GM23338 (cell line): ENCODE results near the gene MICAL2. TPM values are rescaled to one million over a fixed set of nuclear protein-coding genes. Genes with fewer than 3 reads are reported as not detected.

Source experiments
- ATAC-seq: fragments of 200-7000 bp; cut with Tn5 transposase; 3 replicates; pipeline ENCODE4 v1.9.1; 2020
- DNase-seq: peaks from one replicate; pipeline ENCODE4 v3.0.0-alpha.2; 2015; ENCODE audit warnings: low spot score
- H2AFZ ChIP-seq: fragments of 200-600 bp; sonication (generic); 2 replicates; pipeline ENCODE4 v1.8.0; 2016; ENCODE audit warnings: antibody characterized with exemption, mild to moderate bottlenecking, moderate library complexity
- H3F3A ChIP-seq: fragments of 200-600 bp; sonication (generic); replicated peaks from 2 replicates; pipeline ENCODE4 v1.8.0; 2017; ENCODE audit warnings: antibody characterized with exemption, mixed run types, low read depth
- H3K27ac ChIP-seq: fragments of 200-600 bp; sonication (generic); 2 replicates; pipeline ENCODE4 v1.6.1; 2016; ENCODE audit warnings: low read depth
- H3K27me3 ChIP-seq: fragments of 200-600 bp; sonication (generic); 2 replicates; pipeline ENCODE4 v1.8.0; 2016; ENCODE audit warnings: mild to moderate bottlenecking, mixed run types, moderate library complexity; ENCODE audit not compliant: insufficient read depth
- H3K36me3 ChIP-seq: fragments of 200-600 bp; sonication (generic); 2 replicates; pipeline ENCODE4 v1.8.0; 2016; ENCODE audit warnings: mild to moderate bottlenecking; ENCODE audit not compliant: insufficient read depth
- H3K4me1 ChIP-seq: fragments of 200-600 bp; sonication (generic); 2 replicates; pipeline ENCODE4 v1.8.0; 2016; ENCODE audit warnings: mild to moderate bottlenecking, moderate library complexity; ENCODE audit not compliant: insufficient read depth
- H3K4me2 ChIP-seq: fragments of 200-600 bp; sonication (generic); 2 replicates; pipeline ENCODE4 v1.7.1; 2017; ENCODE audit warnings: mixed run types
- H3K4me3 ChIP-seq: fragments of 200-600 bp; sonication (generic); 2 replicates; pipeline ENCODE4 v1.6.1; 2016; ENCODE audit warnings: mixed run types
- H3K79me2 ChIP-seq: fragments of 200-600 bp; sonication (generic); replicated peaks from 2 replicates; pipeline ENCODE4 v1.8.0; 2017; ENCODE audit warnings: mild to moderate bottlenecking; ENCODE audit not compliant: insufficient read depth
- H3K9me2 ChIP-seq: fragments of 200-600 bp; sonication (generic); 2 replicates; pipeline ENCODE4 v1.8.0; 2017; ENCODE audit not compliant: insufficient read depth
- H4K20me1 ChIP-seq: fragments of 200-600 bp; sonication (generic); replicated peaks from 2 replicates; pipeline ENCODE4 v1.8.0; 2017; ENCODE audit warnings: mild to moderate bottlenecking; ENCODE audit not compliant: insufficient read depth
- H3K27ac Mint-ChIP-seq: 2 replicates; pipeline ENCODE4 v1.8.0; 2020; ENCODE audit warnings: inconsistent platforms, mild to moderate bottlenecking, moderate library complexity, mixed read lengths
- H3K27me3 Mint-ChIP-seq: 3 replicates; pipeline ENCODE4 v1.8.0; 2022; ENCODE audit warnings: low read depth, mild to moderate bottlenecking, moderate library complexity, mixed read lengths, inconsistent platforms; ENCODE audit not compliant: insufficient read depth, poor library complexity
- H3K36me3 Mint-ChIP-seq: 3 replicates; pipeline ENCODE4 v1.8.0; 2021; ENCODE audit warnings: low read depth, mild to moderate bottlenecking, inconsistent platforms, moderate library complexity, mixed read lengths
- H3K4me1 Mint-ChIP-seq: 3 replicates; pipeline ENCODE4 v1.8.0; 2020; ENCODE audit warnings: mild to moderate bottlenecking, inconsistent platforms, mixed read lengths
- H3K4me3 Mint-ChIP-seq: 3 replicates; pipeline ENCODE4 v1.8.0; 2021; ENCODE audit warnings: moderate library complexity, mild to moderate bottlenecking, inconsistent platforms, mixed read lengths
- H3K9me3 Mint-ChIP-seq: 3 replicates; pipeline ENCODE4 v1.8.0; 2020; ENCODE audit warnings: moderate library complexity, mild to moderate bottlenecking, inconsistent platforms, mixed read lengths
- CREB1 ChIP-seq: fragments of 250-450 bp; sonication (Bioruptor Pico); IDR thresholded peaks from 2 replicates; pipeline ENCODE4 v1.5.0; 2020; ENCODE audit warnings: low read depth, mild to moderate bottlenecking, moderate library complexity
- CTCF ChIP-seq, 2 experiments: fragments of 200-600 bp in 1 of 2; sonication (generic) in 1 of 2; conservative IDR thresholded peaks; 2 replicates each; pipeline versions ENCODE4 v1.5.1 to v1.6.1; 2016 to 2017; ENCODE audit warnings: antibody characterized with exemption in 2 of 2, low read depth in 2 of 2, mild to moderate bottlenecking in 2 of 2, moderate library complexity in 1 of 2
- EZH2 ChIP-seq: fragments of 200-600 bp; sonication (generic); IDR thresholded peaks from one replicate; pipeline ENCODE4 v1.8.0; 2017; ENCODE audit warnings: antibody characterized with exemption, mild to moderate bottlenecking, low read depth; ENCODE audit not compliant: unreplicated experiment
- EZH2phosphoT487 ChIP-seq: fragments of 200-600 bp; sonication (generic); IDR thresholded peaks from one replicate; pipeline ENCODE4 v1.8.1; 2018; ENCODE audit warnings: antibody characterized with exemption; ENCODE audit not compliant: unreplicated experiment
- JUNB ChIP-seq: IDR thresholded peaks from one replicate; pipeline ENCODE4 v1.6.1; 2016; ENCODE audit warnings: antibody characterized with exemption; ENCODE audit not compliant: unreplicated experiment
- NANOG ChIP-seq: IDR thresholded peaks from 2 replicates; pipeline ENCODE4 v1.6.1; 2016; ENCODE audit warnings: antibody characterized with exemption, borderline replicate concordance
- POLR2AphosphoS5 ChIP-seq: IDR thresholded peaks from 2 replicates; pipeline ENCODE4 v1.6.1; 2016; ENCODE audit warnings: antibody characterized with exemption, low read depth
- REST ChIP-seq: IDR thresholded peaks from one replicate; pipeline ENCODE4 v1.6.1; 2018; ENCODE audit warnings: antibody characterized with exemption; ENCODE audit not compliant: unreplicated experiment
- STAT1 ChIP-seq: IDR thresholded peaks from one replicate; pipeline ENCODE4 v1.6.1; 2016; ENCODE audit warnings: antibody characterized with exemption; ENCODE audit not compliant: unreplicated experiment
- ZNF114 ChIP-seq: fragments of 250-450 bp; sonication (Bioruptor Pico); IDR thresholded peaks from 2 replicates; pipeline ENCODE4 v1.5.0; 2020; ENCODE audit warnings: mild to moderate bottlenecking, moderate library complexity
- ZNF331 ChIP-seq: fragments of 250-450 bp; sonication (Bioruptor Pico); IDR thresholded peaks from 2 replicates; pipeline ENCODE4 v1.5.0; 2020; ENCODE audit warnings: low read depth, mild to moderate bottlenecking, moderate library complexity
- polyA plus RNA-seq: library from polyadenylated mRNA; unstranded; fragments of >200 nt; fragmentation: Nextera tagmentation; extraction: Ambion mirVana; gene quantifications from 2 replicates; pipeline ENCODE4 v1.2.1, GENCODE V29; 2016
- total RNA-seq: library from RNA; depleted of rRNA; stranded (reverse); fragments of >200 nt; shearing (Covaris generic); gene quantifications from 2 replicates; pipeline ENCODE4 v1.2.3, GENCODE V29; 2014
- TF ChIP-seq, protein P1 (sequence below): fragments of 250-450 bp; sonication (Bioruptor Pico); IDR thresholded peaks from 2 replicates; pipeline ENCODE4 v1.5.0; 2020; ENCODE audit warnings: mild to moderate bottlenecking, moderate library complexity
- TF ChIP-seq, protein P2 (sequence below): IDR thresholded peaks from 2 replicates; pipeline ENCODE4 v1.6.1; 2016; ENCODE audit warnings: antibody characterized with exemption

The MICAL2 gene
- total and polyA plus RNA-seq, 2 experiments from 2014 or later, result 0.66 to 1.4 TPM

DNA sequence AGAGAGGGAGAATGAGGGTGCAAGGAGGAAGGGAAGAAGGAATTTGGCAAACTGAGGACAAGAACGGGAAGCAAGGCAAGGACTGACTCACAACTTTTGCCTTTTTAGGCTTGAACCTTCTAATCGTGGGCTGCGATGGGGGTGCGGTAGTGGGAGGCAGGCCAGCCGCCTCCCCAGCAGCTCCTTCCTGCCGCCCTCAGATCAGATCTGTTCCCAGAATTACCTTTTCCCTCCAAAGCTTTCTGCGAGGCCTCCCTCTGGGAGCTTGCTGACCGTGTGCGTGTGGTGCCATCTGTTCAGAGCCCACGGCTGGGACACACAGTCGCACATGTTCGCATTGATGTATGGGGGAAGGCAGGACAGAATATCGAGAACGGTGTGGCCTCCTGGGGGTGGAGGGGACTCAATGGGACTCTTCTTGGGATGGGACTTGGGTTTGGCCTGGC, 180.1 kb downstream of the MICAL2 start:
- H3K27ac Mint-ChIP-seq, result no peak overlapping the region
- Histone ChIP-seq H3K27ac (no peak overlapping the region), H3K36me3 (no peaks in the 10 kb centered on the region), H3K9me2 (no peaks in the 10 kb centered on the region), H3K27me3 (no peaks in the 10 kb centered on the region), H3K79me2 (no peaks in the 10 kb centered on the region), H2AFZ (0 out of 2 replicates have a peak overlapping the region, but pooled peaks have one; percentile 18), H4K20me1 (no peaks in the 10 kb centered on the region), H3K4me2 (no peak overlapping the region), H3K4me1 (no peaks in the 10 kb centered on the region; the same call in 1 of the 2 replicates), H3K4me3 (no peak overlapping the region), H3F3A (no peaks in the 10 kb centered on the region)
- H3K4me1 Mint-ChIP-seq, result peaks cover 7% of the 10 kb centered on the region
- DNase-seq (no peak), ATAC-seq (no peak)
- no peak overlapping the region for H3K4me3 Mint-ChIP-seq
- H3K36me3 Mint-ChIP-seq, result no peaks in the 10 kb centered on the region; the same call in 2 of the 3 replicates
- peaks cover 10% of the 10 kb centered on the region for H3K27me3 Mint-ChIP-seq
- H3K9me3 Mint-ChIP-seq, result 0 out of 3 replicates have a peak, but pooled peaks cover 2% of the 10 kb centered on the region
- TF ChIP-seq ZNF114 (CRISPR knock-in tag), result no peak
- TF ChIP-seq, protein P1, sequence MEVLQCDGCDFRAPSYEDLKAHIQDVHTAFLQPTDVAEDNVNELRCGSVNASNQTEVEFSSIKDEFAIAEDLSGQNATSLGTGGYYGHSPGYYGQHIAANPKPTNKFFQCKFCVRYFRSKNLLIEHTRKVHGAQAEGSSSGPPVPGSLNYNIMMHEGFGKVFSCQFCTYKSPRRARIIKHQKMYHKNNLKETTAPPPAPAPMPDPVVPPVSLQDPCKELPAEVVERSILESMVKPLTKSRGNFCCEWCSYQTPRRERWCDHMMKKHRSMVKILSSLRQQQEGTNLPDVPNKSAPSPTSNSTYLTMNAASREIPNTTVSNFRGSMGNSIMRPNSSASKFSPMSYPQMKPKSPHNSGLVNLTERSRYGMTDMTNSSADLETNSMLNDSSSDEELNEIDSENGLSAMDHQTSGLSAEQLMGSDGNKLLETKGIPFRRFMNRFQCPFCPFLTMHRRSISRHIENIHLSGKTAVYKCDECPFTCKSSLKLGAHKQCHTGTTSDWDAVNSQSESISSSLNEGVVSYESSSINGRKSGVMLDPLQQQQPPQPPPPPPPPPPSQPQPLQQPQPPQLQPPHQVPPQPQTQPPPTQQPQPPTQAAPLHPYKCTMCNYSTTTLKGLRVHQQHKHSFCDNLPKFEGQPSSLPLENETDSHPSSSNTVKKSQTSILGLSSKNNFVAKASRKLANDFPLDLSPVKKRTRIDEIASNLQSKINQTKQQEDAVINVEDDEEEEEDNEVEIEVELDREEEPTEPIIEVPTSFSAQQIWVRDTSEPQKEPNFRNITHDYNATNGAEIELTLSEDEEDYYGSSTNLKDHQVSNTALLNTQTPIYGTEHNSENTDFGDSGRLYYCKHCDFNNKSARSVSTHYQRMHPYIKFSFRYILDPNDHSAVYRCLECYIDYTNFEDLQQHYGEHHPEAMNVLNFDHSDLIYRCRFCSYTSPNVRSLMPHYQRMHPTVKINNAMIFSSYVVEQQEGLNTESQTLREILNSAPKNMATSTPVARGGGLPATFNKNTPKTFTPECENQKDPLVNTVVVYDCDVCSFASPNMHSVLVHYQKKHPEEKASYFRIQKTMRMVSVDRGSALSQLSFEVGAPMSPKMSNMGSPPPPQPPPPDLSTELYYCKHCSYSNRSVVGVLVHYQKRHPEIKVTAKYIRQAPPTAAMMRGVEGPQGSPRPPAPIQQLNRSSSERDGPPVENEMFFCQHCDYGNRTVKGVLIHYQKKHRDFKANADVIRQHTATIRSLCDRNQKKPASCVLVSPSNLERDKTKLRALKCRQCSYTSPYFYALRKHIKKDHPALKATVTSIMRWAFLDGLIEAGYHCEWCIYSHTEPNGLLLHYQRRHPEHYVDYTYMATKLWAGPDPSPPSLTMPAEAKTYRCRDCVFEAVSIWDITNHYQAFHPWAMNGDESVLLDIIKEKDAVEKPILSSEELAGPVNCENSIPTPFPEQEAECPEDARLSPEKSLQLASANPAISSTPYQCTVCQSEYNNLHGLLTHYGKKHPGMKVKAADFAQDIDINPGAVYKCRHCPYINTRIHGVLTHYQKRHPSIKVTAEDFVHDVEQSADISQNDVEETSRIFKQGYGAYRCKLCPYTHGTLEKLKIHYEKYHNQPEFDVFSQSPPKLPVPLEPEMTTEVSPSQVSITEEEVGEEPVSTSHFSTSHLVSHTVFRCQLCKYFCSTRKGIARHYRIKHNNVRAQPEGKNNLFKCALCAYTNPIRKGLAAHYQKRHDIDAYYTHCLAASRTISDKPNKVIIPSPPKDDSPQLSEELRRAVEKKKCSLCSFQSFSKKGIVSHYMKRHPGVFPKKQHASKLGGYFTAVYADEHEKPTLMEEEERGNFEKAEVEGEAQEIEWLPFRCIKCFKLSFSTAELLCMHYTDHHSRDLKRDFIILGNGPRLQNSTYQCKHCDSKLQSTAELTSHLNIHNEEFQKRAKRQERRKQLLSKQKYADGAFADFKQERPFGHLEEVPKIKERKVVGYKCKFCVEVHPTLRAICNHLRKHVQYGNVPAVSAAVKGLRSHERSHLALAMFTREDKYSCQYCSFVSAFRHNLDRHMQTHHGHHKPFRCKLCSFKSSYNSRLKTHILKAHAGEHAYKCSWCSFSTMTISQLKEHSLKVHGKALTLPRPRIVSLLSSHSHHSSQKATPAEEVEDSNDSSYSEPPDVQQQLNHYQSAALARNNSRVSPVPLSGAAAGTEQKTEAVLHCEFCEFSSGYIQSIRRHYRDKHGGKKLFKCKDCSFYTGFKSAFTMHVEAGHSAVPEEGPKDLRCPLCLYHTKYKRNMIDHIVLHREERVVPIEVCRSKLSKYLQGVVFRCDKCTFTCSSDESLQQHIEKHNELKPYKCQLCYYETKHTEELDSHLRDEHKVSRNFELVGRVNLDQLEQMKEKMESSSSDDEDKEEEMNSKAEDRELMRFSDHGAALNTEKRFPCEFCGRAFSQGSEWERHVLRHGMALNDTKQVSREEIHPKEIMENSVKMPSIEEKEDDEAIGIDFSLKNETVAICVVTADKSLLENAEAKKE (CRISPR knock-in tag), result no peak
- no peak for TF ChIP-seq STAT1
- TF ChIP-seq POLR2AphosphoS5, result no peak
- TF ChIP-seq ZNF331, result no peak
- TF ChIP-seq JUNB, result no peak
- no peak for TF ChIP-seq NANOG
- TF ChIP-seq CREB1 (CRISPR knock-in tag), result no peak
- TF ChIP-seq, protein P2, sequence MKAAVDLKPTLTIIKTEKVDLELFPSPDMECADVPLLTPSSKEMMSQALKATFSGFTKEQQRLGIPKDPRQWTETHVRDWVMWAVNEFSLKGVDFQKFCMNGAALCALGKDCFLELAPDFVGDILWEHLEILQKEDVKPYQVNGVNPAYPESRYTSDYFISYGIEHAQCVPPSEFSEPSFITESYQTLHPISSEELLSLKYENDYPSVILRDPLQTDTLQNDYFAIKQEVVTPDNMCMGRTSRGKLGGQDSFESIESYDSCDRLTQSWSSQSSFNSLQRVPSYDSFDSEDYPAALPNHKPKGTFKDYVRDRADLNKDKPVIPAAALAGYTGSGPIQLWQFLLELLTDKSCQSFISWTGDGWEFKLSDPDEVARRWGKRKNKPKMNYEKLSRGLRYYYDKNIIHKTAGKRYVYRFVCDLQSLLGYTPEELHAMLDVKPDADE, result no peak
- no peak for TF ChIP-seq EZH2
- no peak for TF ChIP-seq EZH2phosphoT487
- TF ChIP-seq REST, result no peak
- no peak for TF ChIP-seq CTCF (conservative IDR thresholded peaks at IDR 0.05; ENCODE audit: low read depth in 2 of 2)
